Vagina (tissue), 2 donors: Measurements from ENCODE around the gene USF3.

Experiments used
- CTCF ChIP-seq, 3 experiments: fragments of 450-650 bp in 2 of 3; fragments of 200-600 bp in 1 of 3; sonication (generic) in 1 of 3; IDR thresholded peaks; one replicate each; pipeline ENCODE4 v1.5.1; 2017 to 2019; ENCODE audit warnings: antibody characterized with exemption in 3 of 3, mild to moderate bottlenecking in 2 of 3, moderate library complexity in 2 of 3
- POLR2A ChIP-seq, 2 donors: fragments of 450-650 bp; IDR thresholded peaks; one replicate each; pipeline ENCODE4 v1.6.1; 2017; ENCODE audit warnings: antibody characterized with exemption in 2 of 2, mild to moderate bottlenecking in 2 of 2, moderate library complexity in 2 of 2
- POLR2AphosphoS5 ChIP-seq, 2 donors: sonication (generic); formaldehyde crosslinking; IDR thresholded peaks; one replicate each; pipeline ENCODE4 v1.9.0; 2017; ENCODE audit warnings: antibody characterized with exemption in 2 of 2, mild to moderate bottlenecking in 2 of 2, low read depth in 1 of 2; ENCODE audit not compliant: insufficient read depth in 1 of 2

- no peak for TF ChIP-seq CTCF (IDR thresholded peaks at IDR 0.05)
- TF ChIP-seq POLR2A (IDR thresholded peaks at IDR 0.05): no peak
- no peak for TF ChIP-seq POLR2AphosphoS5 (IDR thresholded peaks at IDR 0.05; ENCODE audit: insufficient read depth in 1 of 2, low read depth in 1 of 2)
These were observed 89.2 kb downstream of the USF3 start for GRCh38 chr3:113607219-113607596.
